Suppressor macrophage treated with lipopolysaccharide for 1 hour (primary cell): ENCODE measurements around the gene DNAJA1.
A peak's percentile ranks its signal among the peaks of the same experiment; 100 is the strongest.

ENCODE experiments used
- DNase-seq, 3 donors: peaks; one replicate each; pipeline ENCODE4 v3.0.0-alpha.2; 2020 to 2022

The DNAJA1 gene

GRCh38 chr9:33029231-33029786, 4.2 kb downstream of the DNAJA1 start:
- DNase-seq = peak; percentile 64 to 94 (median 93)

DNA sequence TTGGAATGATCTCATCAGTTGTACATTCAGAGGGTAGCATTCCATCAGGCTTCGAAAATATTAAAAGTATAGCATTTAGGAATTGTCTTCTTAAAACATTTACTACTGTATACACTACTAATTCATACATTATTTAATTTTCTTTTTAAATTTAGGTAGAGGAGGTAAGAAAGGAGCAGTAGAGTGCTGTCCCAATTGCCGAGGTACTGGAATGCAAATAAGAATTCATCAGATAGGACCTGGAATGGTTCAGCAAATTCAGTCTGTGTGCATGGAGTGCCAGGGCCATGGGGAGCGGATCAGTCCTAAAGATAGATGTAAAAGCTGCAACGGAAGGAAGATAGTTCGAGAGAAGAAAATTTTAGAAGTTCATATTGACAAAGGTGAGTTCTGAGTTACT, 5.2 kb downstream of the DNAJA1 start:
- DNase-seq = no peak

GRCh38 chr9:33032292-33032691, 7.2 kb downstream of the DNAJA1 start:
- DNase-seq = no peak

DNA sequence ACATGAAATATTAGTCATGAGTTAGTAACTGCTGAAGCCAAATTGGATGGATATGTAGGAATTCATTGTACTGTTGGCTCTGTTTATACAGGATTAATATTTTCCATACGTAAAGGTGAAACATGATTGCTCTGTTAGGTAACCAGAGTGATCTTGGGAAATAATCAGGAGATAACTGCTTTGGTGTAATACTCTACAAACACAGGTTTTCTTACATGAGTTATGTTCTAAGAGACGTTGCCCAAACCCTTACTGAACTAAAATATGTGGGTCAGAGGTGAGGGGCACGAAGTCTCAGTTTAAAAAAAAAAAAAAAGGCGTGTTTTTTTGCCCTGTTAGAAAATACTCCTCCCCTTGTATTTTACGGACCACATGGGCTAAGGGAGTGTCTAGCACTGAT, 7.8 kb downstream of the DNAJA1 start:
- DNase-seq = no peak

GRCh38 chr9:33040792-33041431, 15.8 kb downstream of the DNAJA1 start:
- no peak for DNase-seq

DNA sequence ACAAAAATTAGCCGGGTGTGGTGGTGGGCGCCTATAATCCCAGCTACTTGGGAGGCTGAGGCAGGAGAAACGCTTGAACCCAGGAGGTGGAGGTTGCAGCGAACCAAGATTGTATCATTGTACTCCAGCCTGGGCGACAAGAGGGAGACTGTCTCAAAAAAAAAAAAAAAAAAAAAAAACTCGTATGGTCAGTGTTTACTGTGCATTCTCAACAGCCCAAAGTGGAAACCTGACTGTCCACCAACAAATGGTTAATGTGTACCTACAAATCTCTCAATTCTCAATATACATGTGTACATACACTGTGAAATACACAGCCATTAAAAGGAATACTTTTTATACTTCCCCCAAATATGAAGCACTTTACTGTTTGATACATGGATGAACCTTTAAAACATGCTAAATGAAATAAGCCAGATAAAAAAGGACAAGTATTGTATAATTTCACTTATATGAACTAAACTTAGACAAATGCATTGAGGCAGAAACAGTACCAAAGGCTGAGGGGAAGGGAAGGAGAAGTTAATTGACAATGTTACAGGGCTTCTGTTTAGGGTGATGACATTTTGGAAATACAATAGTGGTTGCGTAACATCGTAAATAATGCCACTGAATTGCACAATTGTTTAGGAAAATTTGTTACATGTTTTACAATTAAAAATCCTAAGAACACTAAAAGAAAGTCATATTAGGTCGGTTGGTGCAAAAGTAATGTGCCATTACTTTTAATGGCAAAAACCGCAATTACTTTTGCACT, 16.5 kb downstream of the DNAJA1 start:
- peak; percentile 76 to 93 (median 91) for DNase-seq

DNA sequence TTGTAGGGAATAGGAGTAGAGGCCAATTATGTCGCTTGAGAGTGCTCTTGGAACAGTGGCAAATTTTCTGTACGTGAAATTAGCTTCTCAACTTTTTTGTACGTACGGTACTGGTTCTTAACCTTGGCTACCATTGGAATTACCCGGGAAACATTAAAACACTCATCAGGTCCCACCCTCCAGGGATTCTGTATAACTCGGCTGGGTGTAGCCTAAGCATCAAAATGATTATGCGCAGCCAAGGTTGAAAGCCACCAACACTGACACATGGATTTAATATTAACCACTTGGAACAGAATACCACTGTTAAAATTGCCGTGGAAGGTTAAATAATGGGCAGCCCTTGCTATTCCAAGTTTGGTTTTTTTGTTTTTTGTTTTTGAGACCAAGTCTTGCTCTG, 17.4 kb downstream of the DNAJA1 start:
- DNase-seq = no peak

GRCh38 chr9:33043671-33044070, 18.6 kb downstream of the DNAJA1 start:
- DNase-seq = no peak

DNA sequence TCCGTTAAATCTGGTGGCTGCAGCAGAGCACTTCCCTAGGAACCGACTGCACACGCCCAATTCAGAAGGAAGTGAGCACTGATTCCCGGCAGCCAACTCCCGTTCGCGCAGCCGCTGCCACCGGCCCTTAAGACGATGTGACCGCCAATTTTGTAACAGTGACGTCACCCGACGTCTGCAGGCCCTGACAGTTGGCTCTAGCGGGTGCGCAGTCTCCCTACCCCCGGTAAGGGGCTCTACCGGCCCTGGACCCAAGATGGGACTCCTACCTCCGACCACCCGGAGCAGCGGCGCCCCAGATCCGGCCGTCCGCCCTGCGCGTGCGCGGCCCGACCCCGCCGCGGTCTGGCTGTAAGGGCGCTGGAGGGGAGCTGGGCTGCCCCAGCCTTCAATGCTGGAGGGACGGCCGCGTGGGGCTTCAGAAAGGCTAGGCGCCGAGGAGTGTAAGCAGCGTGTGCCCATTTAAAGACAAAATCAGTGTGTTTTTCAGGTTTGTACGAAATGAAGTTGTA, 19.1 kb downstream of the DNAJA1 start:
- DNase-seq = peak; percentile 95 to 97 (median 97)

- DNase-seq = no peak
Measured at GRCh38 chr9:33044677-33045282, 19.7 kb downstream of the DNAJA1 start.

DNA sequence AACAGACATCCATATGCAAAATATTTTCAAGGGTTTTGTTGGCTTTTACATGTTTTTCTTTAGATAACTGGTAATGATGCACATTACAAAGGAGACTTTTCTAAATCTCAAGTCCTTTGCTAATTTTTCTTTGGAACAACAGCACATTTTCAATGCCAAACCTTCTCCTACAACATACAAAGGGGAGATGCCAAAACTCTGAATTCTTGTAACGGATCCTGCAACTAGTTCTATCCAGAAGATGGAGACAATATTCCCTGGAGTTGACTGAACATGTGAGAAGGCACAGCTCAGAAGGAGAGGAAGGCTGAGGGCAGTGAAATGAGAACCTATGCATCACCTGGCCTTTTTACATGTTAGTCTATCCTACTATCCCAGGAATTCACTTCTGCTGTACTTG, 21.0 kb downstream of the DNAJA1 start:
- no peak for DNase-seq

GRCh38 chr9:33048054-33048465, 23.0 kb downstream of the DNAJA1 start:
- no peak for DNase-seq

DNA sequence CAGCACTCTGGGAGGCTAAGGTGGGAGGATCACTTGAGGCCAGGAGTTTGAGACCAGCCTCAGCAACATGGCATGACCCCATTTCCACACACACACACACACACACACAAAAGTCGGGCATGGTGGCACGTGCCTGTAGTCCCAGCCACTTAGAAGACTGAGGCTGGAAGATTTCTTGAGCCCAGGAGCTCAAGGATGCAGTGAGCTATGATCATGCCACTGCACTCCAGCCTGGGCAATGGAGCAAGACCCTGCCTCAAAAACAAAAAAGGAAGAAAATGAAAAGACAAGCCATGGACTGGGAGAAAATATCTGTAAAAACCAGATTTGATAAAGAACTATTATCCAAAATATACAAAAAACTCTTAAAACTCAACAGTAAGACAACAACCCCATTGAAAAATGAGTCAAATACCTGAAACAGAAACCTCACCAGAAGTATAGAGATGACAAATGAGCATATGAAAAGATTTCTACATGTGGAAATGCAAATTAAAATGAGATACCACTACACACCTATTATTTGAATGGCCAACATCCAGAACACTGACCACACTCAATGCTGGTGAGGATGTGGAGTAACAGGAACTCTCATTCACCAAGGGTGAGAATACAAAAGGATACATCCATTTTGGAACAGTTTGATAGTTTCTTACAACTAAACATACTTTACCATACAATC, 24.7 kb downstream of the DNAJA1 start:
- no peak for DNase-seq

DNA sequence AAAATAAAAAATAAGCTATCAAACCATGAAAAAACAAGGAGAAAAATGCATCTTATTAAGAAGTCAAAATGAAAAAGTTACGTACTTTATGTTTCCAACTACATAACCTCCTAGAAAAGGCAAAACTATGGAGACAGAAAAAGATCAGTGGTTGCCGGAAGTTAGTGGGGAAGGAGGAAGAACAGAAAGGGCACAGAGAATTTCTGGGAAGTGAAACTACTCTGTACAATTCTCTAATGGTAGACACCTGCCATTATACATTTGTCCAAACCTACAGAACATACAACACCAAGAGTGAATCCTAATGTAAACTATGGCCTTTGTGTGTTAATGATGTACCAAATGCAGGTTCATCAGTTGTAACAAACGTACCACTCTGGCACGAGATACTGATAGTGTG, 26.1 kb downstream of the DNAJA1 start:
- peak; percentile 29 to 51 (median 48) for DNase-seq

- DNase-seq = peak; percentile 58 to 83 (median 74)
Measured at GRCh38 chr9:33065157-33066076, 40.3 kb downstream of the DNAJA1 start.

- no peak for DNase-seq
Measured at GRCh38 chr9:33068991-33069390, 43.9 kb downstream of the DNAJA1 start.

DNA sequence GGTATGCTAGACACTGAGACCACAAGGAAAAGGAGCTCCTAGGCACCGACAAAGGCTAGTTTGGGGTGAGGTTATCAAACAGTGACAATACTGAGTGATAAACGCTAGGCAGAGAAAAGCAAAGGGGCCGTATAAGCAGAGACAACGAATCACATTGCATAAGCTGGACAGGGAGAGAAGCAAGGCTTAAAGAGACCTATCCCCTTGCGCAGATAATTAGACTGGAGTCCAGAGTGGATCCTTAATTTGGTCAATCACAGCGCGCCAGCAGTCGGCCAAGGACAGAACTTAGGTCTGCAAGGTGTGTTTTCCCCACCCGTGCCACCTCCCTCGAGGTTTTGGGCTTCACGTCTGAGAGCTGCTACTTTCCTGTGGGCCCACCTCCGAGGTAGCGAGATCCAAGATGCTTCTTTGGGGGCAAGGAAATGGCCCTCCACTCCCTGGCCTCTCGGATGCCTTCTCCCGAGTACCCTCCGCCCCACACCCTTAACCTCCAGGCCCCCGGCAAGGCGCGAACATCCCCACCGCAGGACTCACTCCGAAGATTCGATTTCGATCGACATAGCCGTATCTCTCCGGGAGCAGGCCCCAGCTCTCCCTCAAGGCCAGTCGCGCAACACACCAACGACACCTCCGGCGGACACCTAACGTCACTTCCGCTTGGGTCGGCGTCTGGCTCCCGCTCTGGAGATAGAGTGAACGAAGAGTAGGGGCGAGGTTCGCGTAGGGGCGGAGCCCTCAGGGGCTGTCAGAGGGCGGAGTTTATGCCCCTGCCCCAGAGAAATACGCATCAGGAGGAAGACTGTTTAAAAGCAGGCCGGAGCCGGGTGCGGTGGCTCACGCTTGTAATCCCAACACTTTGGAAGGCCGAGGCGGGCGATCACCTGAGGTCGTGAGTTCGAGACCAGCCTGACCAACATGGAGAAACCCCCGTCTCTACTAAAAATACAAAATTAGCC, 51.3 kb downstream of the DNAJA1 start, which contains the start of gene SMU1:
SMU1 (minus strand) TSS at position 629 of the 959 bp plus-strand sequence; CDS start at position 563, 66 bp downstream.
- peak; percentile 97 to 98 (median 98) for DNase-seq

DNA sequence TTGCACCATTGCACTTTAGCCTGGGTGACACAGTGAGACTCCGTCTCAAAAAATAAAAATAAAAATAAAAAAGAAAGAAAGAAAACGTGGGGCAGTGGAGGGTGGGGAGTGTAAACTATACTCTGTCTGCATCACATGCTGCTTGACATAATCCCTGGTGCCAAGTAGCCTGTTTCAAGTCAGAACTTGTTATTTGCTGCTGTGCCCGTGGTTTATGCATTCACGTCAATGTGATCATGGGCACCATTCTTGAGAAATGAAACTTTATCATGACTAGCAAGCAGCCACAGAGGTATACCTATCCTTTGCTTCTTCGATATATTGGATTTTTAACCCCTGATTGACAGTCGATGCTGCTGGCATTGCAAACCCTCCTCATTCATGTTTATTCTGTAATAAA, 55.5 kb downstream of the DNAJA1 start:
- no peak for DNase-seq

- peak; percentile 78 to 90 (median 85) for DNase-seq
Measured at GRCh38 chr9:33081128-33081851, 56.2 kb downstream of the DNAJA1 start.

DNA sequence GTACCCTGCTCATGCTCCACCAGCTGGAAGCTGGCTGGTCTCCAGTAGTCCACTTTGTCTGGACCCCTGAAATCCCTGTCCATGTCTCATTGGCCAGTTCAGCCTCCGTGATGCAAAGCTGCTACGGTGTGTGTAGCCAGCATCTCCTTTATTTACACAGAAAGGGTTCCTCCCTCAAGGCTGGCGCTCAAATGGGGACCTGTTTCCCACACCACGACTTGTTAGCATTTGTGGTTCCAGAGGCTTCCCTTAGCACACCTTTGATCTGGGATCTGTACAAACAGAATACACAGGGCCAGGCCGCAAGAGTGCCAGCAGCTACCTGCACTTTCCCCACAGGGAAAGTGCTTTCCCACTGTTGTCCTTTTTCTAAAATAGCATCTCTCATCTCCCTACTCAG, 57.1 kb downstream of the DNAJA1 start:
- DNase-seq = no peak
